H1 (cell line): Measurements from ENCODE around the gene CLIP4. TPM values are rescaled to one million over a fixed set of nuclear protein-coding genes. Genes with fewer than 3 reads are reported as not detected.

Experiments used
- polyA plus RNA-seq, 7 experiments: library from polyadenylated mRNA; depleted of rRNA in 3 of 7; stranded (reverse) in 5 of 7; unstranded in 2 of 7; fragments of >200 nt in 5 of 7; fragments of 200-250 nt in 2 of 7; gene quantifications; 1 replicate in 5 of 7; 2 replicates in 1 of 7; 4 replicates in 1 of 7; pipeline versions ENCODE4 v1.2.1 to v1.2.3, GENCODE V29; 2011 to 2013; ENCODE audit warnings: missing spikeins in 2 of 7, mixed read lengths in 2 of 7
- total RNA-seq: library from RNA; stranded (reverse); fragmentation: NEBNext Ultra II Directional; extraction: Animal tissue kit (Norgen Biotek cat#: 25700); gene quantifications from 2 replicates; pipeline ENCODE4 v1.2.1, GENCODE V29; 2021
- TF ChIP-seq, protein P1 (sequence below): fragments of 300-600 bp; sonication (generic); IDR thresholded peaks from 2 replicates; pipeline ENCODE4 v1.7.1; 2012; ENCODE audit warnings: low read length, moderate library complexity, mild to moderate bottlenecking, inconsistent platforms; ENCODE audit not compliant: insufficient replicate concordance

Gene CLIP4
- total and polyA plus RNA-seq, 2 of the 8 experiments (the other 6 are each of a cell fraction or from before 2014, with no cell fraction given) = 0.08 to 0.09 TPM

DNA sequence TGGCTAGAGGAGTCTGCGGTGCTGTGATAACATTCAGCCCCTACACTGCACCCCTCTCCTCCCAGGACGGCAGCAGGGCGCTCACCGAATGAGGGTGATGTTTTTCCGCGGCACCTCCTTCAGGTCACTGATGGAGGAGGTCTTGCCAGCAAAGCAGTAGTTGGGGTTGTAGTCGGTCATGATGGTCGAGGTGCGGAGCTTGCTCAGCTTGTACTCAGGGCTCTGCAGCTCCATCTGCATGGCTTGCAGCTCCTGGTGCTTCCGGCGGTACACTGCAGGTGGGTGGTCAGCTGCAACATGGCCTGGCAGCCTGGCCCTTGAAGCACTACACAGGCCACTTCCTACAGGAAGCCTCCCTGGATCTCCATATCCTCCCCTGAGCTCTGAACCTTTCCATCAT, 108.0 kb downstream of the CLIP4 start (continued):
- TF ChIP-seq, protein P1, sequence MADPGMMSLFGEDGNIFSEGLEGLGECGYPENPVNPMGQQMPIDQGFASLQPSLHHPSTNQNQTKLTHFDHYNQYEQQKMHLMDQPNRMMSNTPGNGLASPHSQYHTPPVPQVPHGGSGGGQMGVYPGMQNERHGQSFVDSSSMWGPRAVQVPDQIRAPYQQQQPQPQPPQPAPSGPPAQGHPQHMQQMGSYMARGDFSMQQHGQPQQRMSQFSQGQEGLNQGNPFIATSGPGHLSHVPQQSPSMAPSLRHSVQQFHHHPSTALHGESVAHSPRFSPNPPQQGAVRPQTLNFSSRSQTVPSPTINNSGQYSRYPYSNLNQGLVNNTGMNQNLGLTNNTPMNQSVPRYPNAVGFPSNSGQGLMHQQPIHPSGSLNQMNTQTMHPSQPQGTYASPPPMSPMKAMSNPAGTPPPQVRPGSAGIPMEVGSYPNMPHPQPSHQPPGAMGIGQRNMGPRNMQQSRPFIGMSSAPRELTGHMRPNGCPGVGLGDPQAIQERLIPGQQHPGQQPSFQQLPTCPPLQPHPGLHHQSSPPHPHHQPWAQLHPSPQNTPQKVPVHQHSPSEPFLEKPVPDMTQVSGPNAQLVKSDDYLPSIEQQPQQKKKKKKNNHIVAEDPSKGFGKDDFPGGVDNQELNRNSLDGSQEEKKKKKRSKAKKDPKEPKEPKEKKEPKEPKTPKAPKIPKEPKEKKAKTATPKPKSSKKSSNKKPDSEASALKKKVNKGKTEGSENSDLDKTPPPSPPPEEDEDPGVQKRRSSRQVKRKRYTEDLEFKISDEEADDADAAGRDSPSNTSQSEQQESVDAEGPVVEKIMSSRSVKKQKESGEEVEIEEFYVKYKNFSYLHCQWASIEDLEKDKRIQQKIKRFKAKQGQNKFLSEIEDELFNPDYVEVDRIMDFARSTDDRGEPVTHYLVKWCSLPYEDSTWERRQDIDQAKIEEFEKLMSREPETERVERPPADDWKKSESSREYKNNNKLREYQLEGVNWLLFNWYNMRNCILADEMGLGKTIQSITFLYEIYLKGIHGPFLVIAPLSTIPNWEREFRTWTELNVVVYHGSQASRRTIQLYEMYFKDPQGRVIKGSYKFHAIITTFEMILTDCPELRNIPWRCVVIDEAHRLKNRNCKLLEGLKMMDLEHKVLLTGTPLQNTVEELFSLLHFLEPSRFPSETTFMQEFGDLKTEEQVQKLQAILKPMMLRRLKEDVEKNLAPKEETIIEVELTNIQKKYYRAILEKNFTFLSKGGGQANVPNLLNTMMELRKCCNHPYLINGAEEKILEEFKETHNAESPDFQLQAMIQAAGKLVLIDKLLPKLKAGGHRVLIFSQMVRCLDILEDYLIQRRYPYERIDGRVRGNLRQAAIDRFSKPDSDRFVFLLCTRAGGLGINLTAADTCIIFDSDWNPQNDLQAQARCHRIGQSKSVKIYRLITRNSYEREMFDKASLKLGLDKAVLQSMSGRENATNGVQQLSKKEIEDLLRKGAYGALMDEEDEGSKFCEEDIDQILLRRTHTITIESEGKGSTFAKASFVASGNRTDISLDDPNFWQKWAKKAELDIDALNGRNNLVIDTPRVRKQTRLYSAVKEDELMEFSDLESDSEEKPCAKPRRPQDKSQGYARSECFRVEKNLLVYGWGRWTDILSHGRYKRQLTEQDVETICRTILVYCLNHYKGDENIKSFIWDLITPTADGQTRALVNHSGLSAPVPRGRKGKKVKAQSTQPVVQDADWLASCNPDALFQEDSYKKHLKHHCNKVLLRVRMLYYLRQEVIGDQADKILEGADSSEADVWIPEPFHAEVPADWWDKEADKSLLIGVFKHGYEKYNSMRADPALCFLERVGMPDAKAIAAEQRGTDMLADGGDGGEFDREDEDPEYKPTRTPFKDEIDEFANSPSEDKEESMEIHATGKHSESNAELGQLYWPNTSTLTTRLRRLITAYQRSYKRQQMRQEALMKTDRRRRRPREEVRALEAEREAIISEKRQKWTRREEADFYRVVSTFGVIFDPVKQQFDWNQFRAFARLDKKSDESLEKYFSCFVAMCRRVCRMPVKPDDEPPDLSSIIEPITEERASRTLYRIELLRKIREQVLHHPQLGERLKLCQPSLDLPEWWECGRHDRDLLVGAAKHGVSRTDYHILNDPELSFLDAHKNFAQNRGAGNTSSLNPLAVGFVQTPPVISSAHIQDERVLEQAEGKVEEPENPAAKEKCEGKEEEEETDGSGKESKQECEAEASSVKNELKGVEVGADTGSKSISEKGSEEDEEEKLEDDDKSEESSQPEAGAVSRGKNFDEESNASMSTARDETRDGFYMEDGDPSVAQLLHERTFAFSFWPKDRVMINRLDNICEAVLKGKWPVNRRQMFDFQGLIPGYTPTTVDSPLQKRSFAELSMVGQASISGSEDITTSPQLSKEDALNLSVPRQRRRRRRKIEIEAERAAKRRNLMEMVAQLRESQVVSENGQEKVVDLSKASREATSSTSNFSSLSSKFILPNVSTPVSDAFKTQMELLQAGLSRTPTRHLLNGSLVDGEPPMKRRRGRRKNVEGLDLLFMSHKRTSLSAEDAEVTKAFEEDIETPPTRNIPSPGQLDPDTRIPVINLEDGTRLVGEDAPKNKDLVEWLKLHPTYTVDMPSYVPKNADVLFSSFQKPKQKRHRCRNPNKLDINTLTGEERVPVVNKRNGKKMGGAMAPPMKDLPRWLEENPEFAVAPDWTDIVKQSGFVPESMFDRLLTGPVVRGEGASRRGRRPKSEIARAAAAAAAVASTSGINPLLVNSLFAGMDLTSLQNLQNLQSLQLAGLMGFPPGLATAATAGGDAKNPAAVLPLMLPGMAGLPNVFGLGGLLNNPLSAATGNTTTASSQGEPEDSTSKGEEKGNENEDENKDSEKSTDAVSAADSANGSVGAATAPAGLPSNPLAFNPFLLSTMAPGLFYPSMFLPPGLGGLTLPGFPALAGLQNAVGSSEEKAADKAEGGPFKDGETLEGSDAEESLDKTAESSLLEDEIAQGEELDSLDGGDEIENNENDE = no peak
